Measurements from ENCODE around the gene LRRK1. TPM values are rescaled to one million over a fixed set of nuclear protein-coding genes. Genes with fewer than 3 reads are reported as not detected.

LRRK1 gene
- total RNA-seq, 4 donors from 2014 or later: 52.7 to 107 (median 82.7) TPM

DNA sequence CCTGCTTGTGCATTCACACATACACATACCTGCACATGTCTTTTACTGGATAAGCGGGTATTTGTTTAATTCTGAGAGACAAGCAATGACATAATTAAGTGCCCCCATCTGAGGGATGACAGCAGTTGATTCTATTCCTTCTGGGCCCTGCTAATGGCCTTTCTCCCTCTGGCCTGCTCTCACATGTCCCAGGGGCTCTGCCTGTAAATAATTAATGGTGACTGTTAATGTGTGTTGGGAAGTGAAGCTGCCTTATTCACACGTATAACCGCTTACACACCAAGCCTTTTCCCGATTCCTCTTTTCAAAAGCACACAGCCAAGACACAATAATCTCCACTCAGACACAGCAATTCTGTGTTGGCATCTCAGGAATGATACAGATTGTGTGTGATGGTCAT lies 47.8 kb downstream of the LRRK1 start:
- TF ChIP-seq EP300 (IDR thresholded peaks at IDR 0.05; ENCODE audit: low read depth) (no peak), POLR2A (IDR thresholded peaks at IDR 0.05) (no peak), POLR2AphosphoS5 (IDR thresholded peaks at IDR 0.05) (no peak)
- TF ChIP-seq, protein P1, sequence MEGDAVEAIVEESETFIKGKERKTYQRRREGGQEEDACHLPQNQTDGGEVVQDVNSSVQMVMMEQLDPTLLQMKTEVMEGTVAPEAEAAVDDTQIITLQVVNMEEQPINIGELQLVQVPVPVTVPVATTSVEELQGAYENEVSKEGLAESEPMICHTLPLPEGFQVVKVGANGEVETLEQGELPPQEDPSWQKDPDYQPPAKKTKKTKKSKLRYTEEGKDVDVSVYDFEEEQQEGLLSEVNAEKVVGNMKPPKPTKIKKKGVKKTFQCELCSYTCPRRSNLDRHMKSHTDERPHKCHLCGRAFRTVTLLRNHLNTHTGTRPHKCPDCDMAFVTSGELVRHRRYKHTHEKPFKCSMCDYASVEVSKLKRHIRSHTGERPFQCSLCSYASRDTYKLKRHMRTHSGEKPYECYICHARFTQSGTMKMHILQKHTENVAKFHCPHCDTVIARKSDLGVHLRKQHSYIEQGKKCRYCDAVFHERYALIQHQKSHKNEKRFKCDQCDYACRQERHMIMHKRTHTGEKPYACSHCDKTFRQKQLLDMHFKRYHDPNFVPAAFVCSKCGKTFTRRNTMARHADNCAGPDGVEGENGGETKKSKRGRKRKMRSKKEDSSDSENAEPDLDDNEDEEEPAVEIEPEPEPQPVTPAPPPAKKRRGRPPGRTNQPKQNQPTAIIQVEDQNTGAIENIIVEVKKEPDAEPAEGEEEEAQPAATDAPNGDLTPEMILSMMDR (IDR thresholded peaks at IDR 0.05): no peak
- no peak overlapping the region for H3K27ac ChIP-seq
- no peak overlapping the region for H3K4me3 ChIP-seq
- in situ Hi-C loops (cut with MboI; ENCODE audit: low pct_ligation_motif_present in 1 of 4, low pct_unique_long_range_greater_than_20kb in 1 of 4, low sequenced_read_pairs in 3 of 4) (no loop called here), intact Hi-C loops (cut with DNase I; ENCODE audit: low total_unique reads) (no loop called here)
- no peaks in the 10 kb centered on the region for H3K4me1 ChIP-seq
- no peaks in the 10 kb centered on the region for H3K27me3 ChIP-seq
- no peak for DNase-seq
- H3K9me3 ChIP-seq: no peaks in the 10 kb centered on the region
- 62 to 89% methylated on average over 4 of the region's 4 CpGs for WGBS, 2 donors (ENCODE audit: low coverage in 1 of 2)
- no peaks in the 10 kb centered on the region for H3K36me3 ChIP-seq

DNA sequence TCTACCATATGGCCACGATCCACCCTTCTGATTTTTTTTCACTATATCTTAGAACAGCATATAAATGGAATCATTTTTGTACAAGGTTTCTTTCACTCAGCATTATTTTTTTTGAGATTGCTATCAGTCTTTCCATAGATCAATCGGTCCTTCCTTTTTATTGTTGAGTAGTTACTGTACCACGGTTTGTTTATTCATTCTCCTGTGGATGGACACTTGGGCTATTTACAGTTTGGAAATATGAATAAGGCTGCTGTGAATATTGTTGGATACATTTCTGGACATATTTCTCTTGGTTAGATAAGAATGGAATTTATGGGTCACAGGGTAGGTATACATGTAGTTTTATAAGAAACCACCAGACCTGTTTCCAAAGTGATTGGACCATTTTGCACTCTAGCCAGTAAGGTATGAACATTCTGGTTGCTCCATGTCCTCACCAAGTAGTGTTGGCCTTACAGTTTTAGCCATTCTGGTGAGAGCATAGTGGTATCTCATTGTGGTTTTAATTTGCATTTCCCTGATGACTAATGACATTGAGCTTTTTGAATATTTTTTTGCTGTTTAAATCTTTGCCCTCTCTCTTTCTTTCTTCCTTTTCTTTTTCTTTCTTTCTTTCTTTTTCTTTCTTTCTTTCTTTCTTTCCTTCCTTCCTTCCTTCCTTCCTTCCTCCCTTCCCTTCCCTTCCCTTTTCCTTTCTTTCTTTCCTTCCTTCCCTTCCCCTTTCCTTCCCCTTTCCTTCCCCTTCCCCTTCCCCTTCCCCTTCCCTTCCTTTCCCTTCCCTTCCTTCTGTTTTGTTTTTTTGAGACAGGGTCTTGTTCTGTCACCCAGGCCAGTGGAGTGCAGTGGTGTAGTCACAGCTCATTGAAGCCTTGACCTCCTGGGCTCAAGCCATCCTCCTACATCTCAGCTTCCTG lies 49.2 kb downstream of the LRRK1 start:
- Histone ChIP-seq H3K27me3 (peaks cover 7% of the 10 kb centered on the region), H3K27ac (no peak overlapping the region), H3K36me3 (no peaks in the 10 kb centered on the region), H3K9me3 (no peaks in the 10 kb centered on the region), H3K4me1 (peaks cover 0 to 5% (median 4%) of the 10 kb centered on the region in 4 donors), H3K4me3 (no peak overlapping the region)
- intact Hi-C loops (cut with DNase I; ENCODE audit: low total_unique reads): no loop called here
- DNase-seq: no peak
- WGBS, 2 donors (ENCODE audit: low coverage in 1 of 2): 72 to 83% methylated on average over 3 of the region's 3 CpGs
- in situ Hi-C loops (cut with MboI; ENCODE audit: low pct_ligation_motif_present in 1 of 4, low pct_unique_long_range_greater_than_20kb in 1 of 4, low sequenced_read_pairs in 3 of 4): no loop called here
- TF ChIP-seq, protein P1 (IDR thresholded peaks at IDR 0.05): no peak
- TF ChIP-seq POLR2A (IDR thresholded peaks at IDR 0.05) (no peak), POLR2AphosphoS5 (IDR thresholded peaks at IDR 0.05) (no peak), EP300 (IDR thresholded peaks at IDR 0.05; ENCODE audit: low read depth) (no peak)

DNA sequence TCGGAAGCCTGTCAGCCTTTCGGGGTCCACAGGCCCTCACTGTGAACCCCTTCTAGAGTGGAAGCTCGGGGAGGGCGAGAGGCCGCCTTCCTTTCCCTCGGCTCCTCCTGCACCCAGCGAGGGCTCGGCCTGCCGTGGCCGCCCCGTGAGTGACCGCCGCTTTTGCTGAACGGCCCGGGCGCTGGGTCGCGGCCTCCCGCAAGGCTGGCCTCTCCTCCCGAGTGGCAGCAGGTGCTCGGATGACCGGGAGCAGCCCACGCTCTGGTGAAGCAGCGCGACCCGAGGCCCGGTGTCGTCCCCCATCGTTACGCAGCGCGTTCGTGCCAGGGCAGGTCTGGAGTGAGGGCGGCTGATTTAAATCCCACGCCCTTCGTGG lies 53.8 kb downstream of the LRRK1 start:
- WGBS, 2 donors (ENCODE audit: low coverage in 1 of 2): 72% methylated on average over 32 of the region's 36 CpGs; no CpG with 5 or more reads in 1 of the 2 donors

More for the DNA sequence above, 53.8 kb downstream of the LRRK1 start:
- Histone ChIP-seq H3K36me3 (no peaks in the 10 kb centered on the region), H3K9me3 (no peaks in the 10 kb centered on the region), H3K4me3 (peak overlapping the region in 3 of 4 donors; percentile 21 to 44 (median 44)), H3K27me3 (peaks cover 16% of the 10 kb centered on the region), H3K4me1 (peaks cover 0 to 11% (median 8%) of the 10 kb centered on the region in 4 donors), H3K27ac (no peak overlapping the region)
- in situ Hi-C loops (cut with MboI; ENCODE audit: low pct_ligation_motif_present in 1 of 4, low pct_unique_long_range_greater_than_20kb in 1 of 4, low sequenced_read_pairs in 3 of 4) (no loop called here), intact Hi-C loops (cut with DNase I; ENCODE audit: low total_unique reads) (no loop called here)
- TF ChIP-seq POLR2A (IDR thresholded peaks at IDR 0.05) (no peak), EP300 (IDR thresholded peaks at IDR 0.05; ENCODE audit: low read depth) (no peak), POLR2AphosphoS5 (IDR thresholded peaks at IDR 0.05) (no peak)
- TF ChIP-seq, protein P1 (IDR thresholded peaks at IDR 0.05): no peak
- DNase-seq: no peak

Data from transverse colon (tissue), 4 donors.